ENCODE results near the gene GCHFR.

GRCh38 chr15:40799523-40799922, 35.7 kb downstream of the GCHFR start:
- TF ChIP-seq CTCF (conservative IDR thresholded peaks at IDR 0.05; ENCODE audit: low read depth, low read length), result no peak
- TF ChIP-seq EZH2 (IDR thresholded peaks at IDR 0.05; ENCODE audit: borderline replicate concordance, low read depth, low read length, poor library complexity, severe bottlenecking), result no peak
